ENCODE data around the gene KRTAP19-8.

KRTAP19-8 gene, protein sequence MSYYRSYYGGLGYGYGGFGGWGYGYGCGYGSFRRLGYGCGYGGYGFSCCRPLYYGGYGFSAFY

DNA sequence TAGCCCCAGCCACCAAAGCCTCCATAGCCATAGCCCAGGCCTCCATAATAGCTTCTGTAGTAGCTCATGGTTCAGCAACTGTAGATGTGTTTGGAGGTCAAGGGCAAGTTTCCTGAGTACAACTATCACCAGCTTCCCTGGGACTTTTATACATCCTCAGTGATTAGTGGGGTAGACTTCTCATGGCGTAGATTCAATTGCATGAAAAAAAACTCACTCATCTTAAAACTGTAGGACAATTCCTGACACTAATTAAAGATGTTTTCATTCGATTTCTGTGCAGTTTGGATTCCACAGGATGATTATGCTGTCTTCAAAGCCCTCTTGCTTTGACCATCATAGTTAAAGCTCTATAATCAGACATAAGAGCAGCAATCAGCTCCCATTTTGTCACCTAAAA, at the start of gene KRTAP19-8:
Gene KRTAP19-8, minus strand, starts transcription at position 101 of the 400 bp plus-strand sequence. Its CDS starts 33 bp downstream, at position 68.
- TF ChIP-seq ZFX (IDR thresholded peaks at IDR 0.05; ENCODE audit: borderline replicate concordance), result no peak
- TF ChIP-seq, protein P1, sequence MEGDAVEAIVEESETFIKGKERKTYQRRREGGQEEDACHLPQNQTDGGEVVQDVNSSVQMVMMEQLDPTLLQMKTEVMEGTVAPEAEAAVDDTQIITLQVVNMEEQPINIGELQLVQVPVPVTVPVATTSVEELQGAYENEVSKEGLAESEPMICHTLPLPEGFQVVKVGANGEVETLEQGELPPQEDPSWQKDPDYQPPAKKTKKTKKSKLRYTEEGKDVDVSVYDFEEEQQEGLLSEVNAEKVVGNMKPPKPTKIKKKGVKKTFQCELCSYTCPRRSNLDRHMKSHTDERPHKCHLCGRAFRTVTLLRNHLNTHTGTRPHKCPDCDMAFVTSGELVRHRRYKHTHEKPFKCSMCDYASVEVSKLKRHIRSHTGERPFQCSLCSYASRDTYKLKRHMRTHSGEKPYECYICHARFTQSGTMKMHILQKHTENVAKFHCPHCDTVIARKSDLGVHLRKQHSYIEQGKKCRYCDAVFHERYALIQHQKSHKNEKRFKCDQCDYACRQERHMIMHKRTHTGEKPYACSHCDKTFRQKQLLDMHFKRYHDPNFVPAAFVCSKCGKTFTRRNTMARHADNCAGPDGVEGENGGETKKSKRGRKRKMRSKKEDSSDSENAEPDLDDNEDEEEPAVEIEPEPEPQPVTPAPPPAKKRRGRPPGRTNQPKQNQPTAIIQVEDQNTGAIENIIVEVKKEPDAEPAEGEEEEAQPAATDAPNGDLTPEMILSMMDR (IDR thresholded peaks at IDR 0.05), result no peak
- no peak within 1 kb of the TSS for H3K27ac ChIP-seq

DNA sequence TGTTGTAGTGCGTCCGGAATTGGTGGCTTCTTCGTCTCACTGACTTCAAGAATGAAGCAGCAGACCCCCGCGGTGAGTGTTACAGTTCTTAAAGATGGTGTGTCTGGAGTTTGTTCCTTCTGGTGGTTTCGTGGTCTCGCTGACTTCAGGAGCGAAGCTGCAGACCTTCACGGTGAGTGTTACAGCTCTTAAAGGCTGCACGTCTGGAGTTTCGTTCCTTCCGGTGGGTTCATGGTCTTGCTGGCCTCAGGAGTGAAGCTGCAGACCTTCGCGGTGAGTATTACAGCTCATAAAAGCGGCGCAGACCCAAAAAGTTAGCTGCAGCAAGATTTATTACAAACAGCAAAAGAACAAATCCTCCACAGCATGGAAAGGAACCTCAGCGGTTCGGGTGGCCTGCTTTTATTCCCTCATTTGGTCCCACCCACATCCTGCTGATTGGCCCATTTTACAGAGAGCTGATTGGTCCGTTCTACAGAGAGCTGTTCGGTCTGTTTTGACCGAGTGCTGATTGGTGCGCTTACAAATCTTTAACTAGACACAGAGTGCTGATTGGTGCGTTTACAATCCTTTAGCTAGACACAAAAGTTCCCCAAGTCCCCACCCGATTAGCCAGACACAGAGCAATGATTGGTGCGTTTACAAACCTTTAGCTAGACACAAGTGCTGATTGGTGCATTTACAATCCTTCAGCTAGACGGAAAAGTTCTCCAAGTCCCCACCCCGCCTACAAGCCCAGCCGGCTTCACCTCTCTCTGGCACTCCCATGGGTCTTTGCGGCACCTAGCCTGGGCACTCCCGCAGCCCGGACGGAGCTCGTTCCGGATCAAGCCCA, 49.6 kb upstream of the KRTAP19-8 start:
- H3K27ac ChIP-seq, result no peak overlapping the region
- TF ChIP-seq, protein P1 (IDR thresholded peaks at IDR 0.05), result no peak
- TF ChIP-seq ZFX (IDR thresholded peaks at IDR 0.05; ENCODE audit: borderline replicate concordance), result no peak

DNA sequence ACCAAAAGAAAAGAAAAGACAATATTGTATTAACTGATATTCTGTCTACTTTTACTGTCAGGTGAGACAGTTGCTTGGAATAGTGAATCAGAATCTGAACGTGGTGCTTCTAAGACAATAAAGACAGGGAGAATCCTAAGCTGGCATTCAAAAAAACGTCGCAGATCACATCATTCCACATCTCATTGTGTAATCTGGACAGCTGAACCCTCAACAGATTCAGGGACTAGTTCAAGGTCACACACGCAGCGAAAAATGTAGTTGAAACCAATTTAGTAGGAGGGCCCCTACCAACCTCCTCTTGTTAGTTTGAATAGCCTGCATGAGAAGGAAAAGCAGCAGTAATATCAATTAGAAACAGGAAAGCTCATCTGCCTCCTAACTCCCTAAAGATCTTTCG, 46.4 kb upstream of the KRTAP19-8 start:
- H3K27ac ChIP-seq, result no peak overlapping the region
- no peak for TF ChIP-seq ZFX (IDR thresholded peaks at IDR 0.05; ENCODE audit: borderline replicate concordance)
- TF ChIP-seq, protein P1 (IDR thresholded peaks at IDR 0.05), result no peak

DNA sequence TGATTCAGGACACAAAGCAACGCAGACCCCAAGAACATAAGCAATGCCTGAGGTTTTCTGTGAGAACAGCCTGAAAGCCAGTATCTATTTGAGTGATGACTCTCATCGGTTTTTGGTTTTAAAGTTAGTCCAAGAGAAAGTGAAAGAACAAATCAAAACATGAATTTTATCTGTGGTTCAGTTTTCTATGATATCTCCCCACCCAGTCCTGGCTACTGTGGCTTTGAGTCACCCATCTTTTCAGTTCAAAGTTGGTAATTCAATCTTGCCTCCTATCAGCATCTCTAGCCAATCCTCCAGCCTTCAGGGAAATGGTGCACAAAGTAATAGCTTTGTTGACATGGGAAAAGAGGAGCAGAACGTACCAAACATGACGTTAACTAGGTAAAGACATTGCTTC, 40.5 kb upstream of the KRTAP19-8 start:
- TF ChIP-seq, protein P1 (IDR thresholded peaks at IDR 0.05), result no peak
- TF ChIP-seq ZFX (IDR thresholded peaks at IDR 0.05; ENCODE audit: borderline replicate concordance), result no peak
- no peak overlapping the region for H3K27ac ChIP-seq

DNA sequence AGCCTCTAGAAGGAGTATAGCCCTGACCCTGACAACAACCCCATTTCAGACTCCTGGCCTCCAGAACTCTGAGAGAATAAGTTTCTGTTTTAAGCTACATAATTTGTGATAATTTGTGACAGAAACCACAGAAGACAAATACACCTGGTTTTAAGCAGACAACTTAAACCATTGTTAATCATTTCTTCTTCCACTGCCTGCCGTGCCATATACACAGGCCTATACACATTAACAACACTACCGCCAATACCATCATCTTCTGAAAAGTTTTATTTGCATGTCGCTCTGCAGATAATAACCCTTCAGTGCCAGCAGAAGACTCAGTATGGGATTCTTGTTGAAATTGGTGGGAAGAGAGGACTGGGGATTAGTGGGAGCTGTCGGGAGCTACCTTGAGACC, 39.9 kb upstream of the KRTAP19-8 start:
- TF ChIP-seq, protein P1 (IDR thresholded peaks at IDR 0.05), result no peak
- no peak for TF ChIP-seq ZFX (IDR thresholded peaks at IDR 0.05; ENCODE audit: borderline replicate concordance)

DNA sequence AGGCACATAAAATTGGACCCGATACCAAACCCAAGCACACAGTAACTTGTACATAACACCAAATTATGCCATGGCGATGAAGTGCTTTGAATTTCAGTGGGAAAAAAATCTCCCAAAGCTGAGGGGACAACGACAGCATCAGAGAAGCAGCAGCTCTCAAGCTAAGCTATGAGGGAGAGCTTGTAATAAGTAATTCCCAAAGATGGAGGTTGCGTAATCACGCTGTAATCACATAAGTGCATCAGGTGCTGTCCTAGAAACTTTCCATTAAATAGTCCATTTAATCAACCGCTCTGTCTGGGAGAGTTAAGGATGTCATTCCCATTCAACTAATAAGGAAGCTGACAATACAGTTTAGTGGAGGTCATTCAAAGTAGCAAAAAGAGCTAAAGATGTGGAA, 37.6 kb upstream of the KRTAP19-8 start:
- TF ChIP-seq, protein P1 (IDR thresholded peaks at IDR 0.05), result no peak
- TF ChIP-seq ZFX (IDR thresholded peaks at IDR 0.05; ENCODE audit: borderline replicate concordance), result no peak
- H3K27ac ChIP-seq, result no peak overlapping the region

More for the DNA sequence above, 39.9 kb upstream of the KRTAP19-8 start:
- H3K27ac ChIP-seq, result no peak overlapping the region

DNA sequence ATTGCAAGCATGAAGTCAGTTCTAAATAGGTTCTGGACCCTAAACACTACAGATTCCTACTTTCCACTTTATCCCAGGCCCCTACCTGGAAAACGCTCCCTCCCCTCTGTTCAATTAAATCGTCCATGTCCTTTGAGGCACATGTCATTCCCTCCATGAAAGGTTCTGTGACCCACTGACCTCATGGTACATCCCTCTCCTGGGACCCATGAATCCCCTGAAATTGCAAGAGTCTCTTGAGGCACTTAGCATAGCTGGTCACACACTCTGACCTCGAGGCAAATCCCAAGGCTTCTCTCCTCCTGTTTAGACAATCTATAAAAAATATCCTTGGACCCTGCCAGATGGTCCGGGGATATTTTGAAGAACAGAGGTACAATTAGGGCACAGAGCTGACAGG, 34.3 kb upstream of the KRTAP19-8 start:
- no peak overlapping the region for H3K27ac ChIP-seq
- TF ChIP-seq ZFX (IDR thresholded peaks at IDR 0.05; ENCODE audit: borderline replicate concordance), result no peak
- TF ChIP-seq, protein P1 (IDR thresholded peaks at IDR 0.05), result no peak

Data from 22Rv1 (cell line).